SIG-M5 treated with dmso at 0.1 percent for 504 hours (cell line): ENCODE results near the gene PDP2.

ENCODE experiments used
- DNase-seq: peaks from one replicate; lab custom pipeline; 2025; ENCODE audit not compliant: unreplicated experiment; lab: John Stamatoyannopoulos, UW

The PDP2 gene

DNA sequence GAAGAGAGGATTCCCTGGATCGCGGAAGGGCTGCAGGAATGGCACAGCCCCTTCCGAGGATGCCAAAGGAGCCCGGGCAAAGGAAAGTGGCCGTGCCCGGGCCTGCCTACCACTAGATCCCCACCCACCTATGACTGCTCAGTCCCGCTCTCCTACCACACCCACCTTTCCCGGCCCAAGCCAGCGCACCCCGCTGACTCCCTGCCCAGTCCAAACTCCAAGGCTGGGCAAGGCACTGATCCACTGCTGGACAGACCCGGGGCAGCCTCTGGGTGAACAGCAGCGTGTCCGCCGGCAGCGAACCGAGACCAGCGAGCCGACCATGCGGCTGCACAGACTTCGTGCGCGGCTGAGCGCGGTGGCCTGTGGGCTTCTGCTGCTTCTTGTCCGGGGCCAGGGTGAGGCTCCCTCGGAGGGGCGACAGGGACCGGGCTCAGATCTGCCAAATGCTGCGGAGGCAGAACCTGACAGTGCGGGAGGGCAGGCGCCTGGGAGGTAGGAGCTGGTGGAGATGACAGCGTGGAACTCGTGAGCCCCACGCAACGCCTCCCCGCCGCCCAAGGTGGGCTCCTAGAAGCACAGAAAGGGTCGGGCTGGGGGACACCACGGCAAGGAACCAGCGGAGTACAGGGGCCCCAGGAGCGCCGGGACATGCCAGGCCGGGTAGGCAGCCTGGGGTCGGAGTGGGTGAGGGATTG, 55.1 kb downstream of the PDP2 start, which contains the start of gene CES2:
TSS of gene CES2 (plus strand) at position 203 of the 698 bp plus-strand sequence. CDS start at position 323, 120 bp downstream.
- DNase-seq, result no peak

DNA sequence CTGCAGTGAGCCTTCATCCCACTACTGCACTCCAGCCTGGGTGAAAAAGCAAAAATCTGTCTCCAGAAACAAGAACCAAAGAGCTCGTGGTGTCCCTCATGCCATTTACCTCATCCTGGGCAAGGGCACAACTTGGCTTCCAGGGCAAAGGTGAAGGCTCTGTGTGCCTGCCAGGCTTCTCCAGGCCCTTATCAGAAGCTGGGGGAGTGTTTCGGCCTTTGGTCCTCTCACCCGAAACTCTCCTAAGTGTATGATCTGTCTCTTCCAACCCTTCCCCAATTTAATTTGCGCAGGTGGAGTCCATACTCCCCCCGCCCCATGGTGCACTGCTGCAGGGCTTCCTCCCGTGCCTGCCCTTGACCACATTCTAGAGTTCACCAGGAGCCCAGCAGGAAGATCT, 56.1 kb downstream of the PDP2 start:
- DNase-seq, result no peak

DNA sequence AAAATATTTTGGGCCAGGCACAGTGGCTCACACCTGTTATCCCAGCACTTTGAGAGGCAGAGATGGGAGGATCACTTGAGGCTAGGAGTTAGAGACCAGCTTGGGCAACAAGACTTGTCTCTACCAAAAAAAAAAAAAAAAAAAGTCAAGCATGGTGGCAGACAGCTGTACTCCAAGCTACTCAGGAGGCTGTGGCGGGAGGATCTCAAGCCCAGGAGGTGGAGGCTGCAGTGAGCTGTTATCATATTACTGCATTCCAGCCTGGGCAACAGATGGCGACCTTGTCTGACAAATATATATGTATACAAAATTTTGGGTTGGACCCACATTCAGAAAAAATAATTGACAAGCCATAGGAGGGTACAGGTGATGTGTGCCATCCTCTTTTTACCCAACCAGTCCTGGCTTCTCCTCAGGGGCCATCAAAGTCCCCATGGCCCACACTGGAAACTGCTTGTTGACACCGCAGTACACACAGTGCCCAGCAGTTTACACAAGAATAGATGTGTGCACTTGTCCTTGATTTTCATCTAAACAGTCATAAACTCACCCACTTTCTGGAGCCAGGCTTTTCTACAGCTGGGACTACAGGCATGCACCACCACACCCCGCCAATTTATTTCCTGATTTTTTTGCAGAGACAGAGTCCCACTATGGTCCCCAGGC, 56.7 kb downstream of the PDP2 start:
- no peak for DNase-seq

DNA sequence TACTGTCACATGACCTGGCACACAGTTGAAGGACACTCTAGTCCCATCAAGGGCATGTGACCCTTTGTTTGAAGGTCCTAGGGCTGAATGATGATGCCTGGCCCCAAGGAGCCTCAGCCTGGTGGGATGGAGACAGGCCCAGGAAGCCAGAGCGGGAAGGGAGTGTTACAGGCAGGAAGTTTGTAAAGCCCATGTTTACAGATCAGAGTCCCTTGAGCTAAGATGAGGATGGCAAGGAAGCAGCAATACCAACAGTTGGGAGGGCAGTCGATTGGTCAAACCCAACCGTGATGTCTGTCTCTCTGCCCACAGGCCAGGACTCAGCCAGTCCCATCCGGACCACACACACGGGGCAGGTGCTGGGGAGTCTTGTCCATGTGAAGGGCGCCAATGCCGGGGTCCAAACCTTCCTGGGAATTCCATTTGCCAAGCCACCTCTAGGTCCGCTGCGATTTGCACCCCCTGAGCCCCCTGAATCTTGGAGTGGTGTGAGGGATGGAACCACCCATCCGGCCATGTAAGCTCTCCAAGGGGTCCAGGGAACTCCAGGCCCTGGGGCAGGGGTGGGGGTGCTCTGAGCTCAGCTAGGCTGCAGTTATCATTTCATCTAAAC, 57.5 kb downstream of the PDP2 start:
- DNase-seq, result no peak

DNA sequence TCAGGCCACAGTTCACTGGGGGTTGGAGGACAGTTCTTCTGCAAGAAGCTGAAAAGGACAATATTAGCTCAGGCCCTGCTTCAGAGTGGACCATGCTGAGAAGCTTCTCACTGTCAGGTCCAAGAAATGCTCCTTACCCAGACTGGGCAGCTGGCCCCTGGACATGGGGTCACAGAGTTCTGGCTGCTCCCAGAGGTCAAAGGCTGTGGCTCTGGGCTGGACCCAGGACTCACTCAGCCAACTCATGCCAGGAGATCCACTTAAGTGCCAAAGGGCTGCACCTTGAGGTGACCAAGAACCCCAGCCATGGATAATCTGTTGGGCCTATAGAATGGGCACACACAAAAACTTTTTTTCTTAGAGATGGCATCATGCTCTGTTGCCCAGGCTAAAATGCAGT, 59.1 kb downstream of the PDP2 start:
- DNase-seq, result no peak

DNA sequence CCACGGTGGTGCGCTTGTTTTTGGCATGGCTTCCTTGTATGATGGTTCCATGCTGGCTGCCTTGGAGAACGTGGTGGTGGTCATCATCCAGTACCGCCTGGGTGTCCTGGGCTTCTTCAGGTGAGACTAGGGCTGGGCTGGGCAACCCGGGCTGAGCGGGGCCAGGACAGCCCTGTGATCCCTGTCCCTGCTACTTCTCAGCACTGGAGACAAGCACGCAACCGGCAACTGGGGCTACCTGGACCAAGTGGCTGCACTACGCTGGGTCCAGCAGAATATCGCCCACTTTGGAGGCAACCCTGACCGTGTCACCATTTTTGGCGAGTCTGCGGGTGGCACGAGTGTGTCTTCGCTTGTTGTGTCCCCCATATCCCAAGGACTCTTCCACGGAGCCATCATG, 59.9 kb downstream of the PDP2 start:
- DNase-seq, result no peak
